Endothelial cell of umbilical vein (primary cell): ENCODE results near the gene CALML5. TPM values are rescaled to one million over a fixed set of nuclear protein-coding genes. Genes with fewer than 3 reads are reported as not detected.

Source experiments
- BruUV-seq: library from RNA; stranded (reverse); fragments of 400-500 nt; replicated peaks from 2 replicates; lab custom pipeline; 2021; lab: Mats Ljungman, UMichigan
- CTCF ChIA-PET: fragments of 300-600, 350-600 bp; sonication (Branson Sonifier 250); formaldehyde crosslinking; loops from one replicate; lab custom pipeline; 2021; ENCODE audit warnings: antibody characterized with exemption, inconsistent platforms; lab: Charles Lee
- POLR2A ChIA-PET: fragments of 300-600, 350-600 bp; sonication (Branson Sonifier 250); formaldehyde crosslinking; loops from one replicate; lab custom pipeline; 2021; ENCODE audit warnings: antibody characterized with exemption, inconsistent platforms; lab: Charles Lee
- DNase-seq: peaks from one replicate; pipeline ENCODE4 v3.0.0-alpha.2; 2011; ENCODE audit warnings: low read depth, low spot score
- FAIRE-seq: peaks from 2 replicates; lab custom pipeline; 2011; peaks lifted over from hg19 to GRCh38; lab: Jason Lieb, UNC
- H2AFZ ChIP-seq: 2 replicates; pipeline ENCODE4 v1.6.0; 2012; ENCODE audit warnings: low read depth, low read length, control low read depth, inconsistent platforms
- H3K27ac ChIP-seq: 2 replicates; pipeline ENCODE4 v1.5.1; 2011; ENCODE audit warnings: low read depth, mild to moderate bottlenecking, control low read depth, low read length, moderate library complexity; ENCODE audit not compliant: insufficient read depth
- H3K27me3 ChIP-seq, 2 experiments: 2 replicates each; pipeline versions ENCODE4 v1.6.0 to v1.6.1; 2011; ENCODE audit warnings: low read length in 2 of 2, mixed read lengths in 1 of 2; ENCODE audit not compliant: control insufficient read depth in 2 of 2, insufficient read depth in 2 of 2
- H3K36me3 ChIP-seq, 2 experiments: 2 replicates in 1 of 2; 3 replicates in 1 of 2; pipeline ENCODE4 v1.5.1; 2011; ENCODE audit warnings: low read length in 2 of 2, mild to moderate bottlenecking in 1 of 2, moderate library complexity in 1 of 2; ENCODE audit not compliant: control insufficient read depth in 2 of 2, insufficient read depth in 2 of 2; ENCODE audit errors: extremely low read depth in 1 of 2
- H3K4me1 ChIP-seq: 3 replicates; pipeline ENCODE4 v1.5.1; 2011; ENCODE audit warnings: mild to moderate bottlenecking, low read length; ENCODE audit not compliant: control insufficient read depth, insufficient read depth; ENCODE audit errors: extremely low read depth
- H3K4me2 ChIP-seq: 2 replicates; pipeline ENCODE4 v1.6.1; 2011; ENCODE audit warnings: low read length, control low read depth, mixed read lengths; ENCODE audit not compliant: insufficient read depth
- H3K4me3 ChIP-seq, 3 experiments: fragments of 200-600 bp in 1 of 3; sonication (generic), shearing (Covaris generic) in 1 of 3; replicated peaks in 1 of 3; 2 replicates each; pipeline ENCODE4 v1.5.1; 2011 to 2016; ENCODE audit warnings: control low read depth in 3 of 3, low read length in 3 of 3, mild to moderate bottlenecking in 2 of 3, inconsistent platforms in 1 of 3, low read depth in 1 of 3, moderate library complexity in 1 of 3; ENCODE audit not compliant: insufficient read depth in 1 of 3
- H3K79me2 ChIP-seq: 2 replicates; pipeline ENCODE4 v1.6.0; 2012; ENCODE audit warnings: low read length, inconsistent platforms; ENCODE audit not compliant: control insufficient read depth, insufficient read depth
- H3K9ac ChIP-seq: replicated peaks from 2 replicates; pipeline ENCODE3; 2011; ENCODE audit warnings: low read length, control low read depth; ENCODE audit not compliant: insufficient read depth; ENCODE audit errors: extremely low read depth
- H3K9me1 ChIP-seq: replicated peaks from 3 replicates; pipeline ENCODE4 v1.6.0; 2011; ENCODE audit warnings: mild to moderate bottlenecking, low read length; ENCODE audit not compliant: control insufficient read depth, insufficient read depth; ENCODE audit errors: extremely low read depth
- H3K9me3 ChIP-seq: replicated peaks from 2 replicates; pipeline ENCODE4 v1.5.1; 2012; ENCODE audit warnings: low read length, inconsistent platforms; ENCODE audit not compliant: control insufficient read depth, insufficient read depth
- H4K20me1 ChIP-seq: replicated peaks from 2 replicates; pipeline ENCODE3; 2011; ENCODE audit warnings: mild to moderate bottlenecking, low read length; ENCODE audit not compliant: control insufficient read depth, insufficient read depth; ENCODE audit errors: extremely low read depth
- EZH2 ChIP-seq: IDR thresholded peaks from 2 replicates; pipeline ENCODE4 v1.6.1; 2012; ENCODE audit warnings: borderline replicate concordance, low read depth, mild to moderate bottlenecking, moderate library complexity, low read length, inconsistent platforms; ENCODE audit not compliant: severe bottlenecking
- FOS ChIP-seq: IDR thresholded peaks from 2 replicates; pipeline ENCODE4 v1.6.1; 2011; ENCODE audit warnings: mild to moderate bottlenecking, low read length, moderate library complexity, borderline replicate concordance; ENCODE audit not compliant: insufficient read depth
- GATA2 ChIP-seq: IDR thresholded peaks from 2 replicates; pipeline ENCODE4 v1.7.0; 2011; ENCODE audit warnings: low read depth, mild to moderate bottlenecking, moderate library complexity, mixed read lengths, low read length; ENCODE audit not compliant: insufficient read length, insufficient read depth
- JUN ChIP-seq: IDR thresholded peaks from 2 replicates; pipeline ENCODE4 v1.6.1; 2011; ENCODE audit warnings: borderline replicate concordance, low read depth; ENCODE audit not compliant: insufficient read length, insufficient read depth
- POLR2A ChIP-seq: IDR thresholded peaks from 2 replicates; pipeline ENCODE4 v1.6.1; 2012; ENCODE audit warnings: low read depth, mild to moderate bottlenecking, control low read depth, low read length
- POLR2AphosphoS5 ChIP-seq: IDR thresholded peaks from 2 replicates; pipeline ENCODE4 v1.6.1; 2012; ENCODE audit warnings: low read depth, mild to moderate bottlenecking, control low read depth, low read length, moderate library complexity; ENCODE audit not compliant: insufficient read depth
- dilution Hi-C: fragments of 300-500 bp; cut with MboI; formaldehyde crosslinking; loops from one replicate; pipeline ENCODE4 v1.15.0; 2019; ENCODE audit warnings: low sequenced_read_pairs; ENCODE audit not compliant: extremely low pct_ligation_motif_present
- intact Hi-C: fragments of 100-400 bp; cut with micrococcal nuclease; formaldehyde crosslinking; loops from one replicate; pipeline ENCODE4 v1.10.0; 2022
- polyA plus RNA-seq, 4 experiments: library from polyadenylated mRNA; depleted of rRNA in 3 of 4; stranded (reverse) in 3 of 4; unstranded in 1 of 4; fragments of >200 nt; gene quantifications; 2 replicates each; pipeline versions ENCODE4 v1.2.1 to v1.2.3, GENCODE V29; 2011 to 2012; ENCODE audit warnings: missing spikeins in 1 of 4
- total RNA-seq: library from RNA; stranded (reverse); gene quantifications from 2 replicates; pipeline ENCODE4 v1.2.3, GENCODE V29; 2021
- TF ChIP-seq, protein P1 (sequence below): IDR thresholded peaks from 2 replicates; pipeline ENCODE4 v1.6.1; 2011; ENCODE audit not compliant: insufficient read depth, insufficient read length
- TF ChIP-seq, protein P2 (sequence below), 2 donors: IDR thresholded peaks; 1 replicate in 1 of 2; 2 replicates in 1 of 2; pipeline ENCODE4 v1.5.1; 2011; ENCODE audit warnings: low read length in 2 of 2, mild to moderate bottlenecking in 2 of 2, moderate library complexity in 2 of 2, control low read depth in 1 of 2, inconsistent platforms in 1 of 2, low read depth in 1 of 2; ENCODE audit not compliant: insufficient read depth in 1 of 2; ENCODE audit errors: extremely low read depth in 1 of 2

Gene CALML5
- total and polyA plus RNA-seq, 2 donors (not counting 3 experiments of a cell fraction or from before 2014, with no cell fraction given): not detected

DNA sequence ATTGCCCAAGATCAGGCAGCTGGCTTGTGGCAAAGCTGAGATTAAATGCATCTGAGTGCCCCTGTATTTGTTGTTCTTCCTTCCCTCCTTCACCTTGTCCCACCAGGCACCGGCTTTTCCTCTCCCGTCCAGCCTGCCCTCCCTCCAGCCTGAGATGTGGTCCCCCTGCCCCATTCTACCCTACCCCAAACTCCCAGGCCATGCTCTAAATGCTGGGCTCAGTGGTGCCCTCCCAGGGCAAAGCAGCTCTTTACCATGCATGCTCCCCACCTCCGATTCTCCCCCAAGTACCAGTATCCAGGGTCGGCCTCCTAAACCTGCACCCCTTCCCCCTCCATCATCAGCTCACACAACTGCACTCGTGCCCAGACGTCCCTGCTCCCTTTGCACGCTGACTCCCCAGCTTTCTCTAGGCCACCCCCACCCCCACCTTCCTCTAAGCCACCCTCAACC lies 36.5 kb downstream of the CALML5 start:
- no TSS peak for BruUV-seq
- Histone ChIP-seq H3K4me2 (no peak overlapping the region), H3K4me1 (no peaks in the 10 kb centered on the region), H2AFZ (no peak overlapping the region), H3K27ac (no peak overlapping the region), H4K20me1 (no peaks in the 10 kb centered on the region), H3K4me3 (no peak overlapping the region), H3K27me3 (no peaks in the 10 kb centered on the region), H3K9me1 (no peaks in the 10 kb centered on the region), H3K9me3 (no peaks in the 10 kb centered on the region), H3K36me3 (peaks cover 0 to 2% of the 10 kb centered on the region in 2 experiments), H3K79me2 (no peaks in the 10 kb centered on the region), H3K9ac (no peak overlapping the region)
- ChIA-PET CTCF (interaction anchor here (1.0 to 3.4 kb wide), 7 partner anchors 29 to 613 kb away, joined by 3 to 36 read pairs (median 4); no protein-coding TSS in a partner anchor), POLR2A (interaction anchor here (1.4 kb wide), 1 partner anchor 17 kb away, joined by 5 read pairs; no protein-coding TSS in a partner anchor)
- intact Hi-C loops: no loop called here
- FAIRE-seq: no peak
- dilution Hi-C loops: no loop called here
- TF ChIP-seq, protein P1, sequence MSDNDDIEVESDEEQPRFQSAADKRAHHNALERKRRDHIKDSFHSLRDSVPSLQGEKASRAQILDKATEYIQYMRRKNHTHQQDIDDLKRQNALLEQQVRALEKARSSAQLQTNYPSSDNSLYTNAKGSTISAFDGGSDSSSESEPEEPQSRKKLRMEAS: no peak
- TF ChIP-seq EZH2: no peak
- no peak for TF ChIP-seq FOS
- no peak for TF ChIP-seq JUN
- TF ChIP-seq POLR2AphosphoS5: no peak
- TF ChIP-seq, protein P2, sequence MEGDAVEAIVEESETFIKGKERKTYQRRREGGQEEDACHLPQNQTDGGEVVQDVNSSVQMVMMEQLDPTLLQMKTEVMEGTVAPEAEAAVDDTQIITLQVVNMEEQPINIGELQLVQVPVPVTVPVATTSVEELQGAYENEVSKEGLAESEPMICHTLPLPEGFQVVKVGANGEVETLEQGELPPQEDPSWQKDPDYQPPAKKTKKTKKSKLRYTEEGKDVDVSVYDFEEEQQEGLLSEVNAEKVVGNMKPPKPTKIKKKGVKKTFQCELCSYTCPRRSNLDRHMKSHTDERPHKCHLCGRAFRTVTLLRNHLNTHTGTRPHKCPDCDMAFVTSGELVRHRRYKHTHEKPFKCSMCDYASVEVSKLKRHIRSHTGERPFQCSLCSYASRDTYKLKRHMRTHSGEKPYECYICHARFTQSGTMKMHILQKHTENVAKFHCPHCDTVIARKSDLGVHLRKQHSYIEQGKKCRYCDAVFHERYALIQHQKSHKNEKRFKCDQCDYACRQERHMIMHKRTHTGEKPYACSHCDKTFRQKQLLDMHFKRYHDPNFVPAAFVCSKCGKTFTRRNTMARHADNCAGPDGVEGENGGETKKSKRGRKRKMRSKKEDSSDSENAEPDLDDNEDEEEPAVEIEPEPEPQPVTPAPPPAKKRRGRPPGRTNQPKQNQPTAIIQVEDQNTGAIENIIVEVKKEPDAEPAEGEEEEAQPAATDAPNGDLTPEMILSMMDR (IDR thresholded peaks at IDR 0.05; ENCODE audit: extremely low read depth in 1 of 2, insufficient read depth in 1 of 2, low read depth in 1 of 2, low read length in 2 of 2): no peak
- no peak for TF ChIP-seq GATA2
- TF ChIP-seq POLR2A: no peak
- no peak for DNase-seq
